Measurements from ENCODE around the gene RNF19B. TPM values are rescaled to one million over a fixed set of nuclear protein-coding genes. Genes with fewer than 3 reads are reported as not detected.
A peak's percentile ranks its signal among the peaks of the same experiment; 100 is the strongest.

RNF19B gene
- total RNA-seq, 1 donor from 2014 or later = 33.7 TPM

- DNase-seq (ENCODE audit: low read depth) = peak; percentile 87
- no peak for TF ChIP-seq CTCF (IDR thresholded peaks at IDR 0.05; ENCODE audit: insufficient read depth, low read length, poor library complexity, severe bottlenecking)
- Histone ChIP-seq H3K4me3 (ENCODE audit: low read depth, low read length) (no peak overlapping the region), H3K27me3 (ENCODE audit: control insufficient read depth, insufficient read depth, low read length) (no peaks in the 10 kb centered on the region), H3K36me3 (ENCODE audit: control insufficient read depth, insufficient read depth, low read length) (no peaks in the 10 kb centered on the region)
Observed at GRCh38 chr1:32989160-32990050, 24.8 kb upstream of the RNF19B start.

- Histone ChIP-seq H3K4me3 (ENCODE audit: low read depth, low read length) (no peak overlapping the region), H3K36me3 (ENCODE audit: control insufficient read depth, insufficient read depth, low read length) (no peaks in the 10 kb centered on the region), H3K27me3 (ENCODE audit: control insufficient read depth, insufficient read depth, low read length) (no peaks in the 10 kb centered on the region)
- DNase-seq (ENCODE audit: low read depth) = no peak
- no peak for TF ChIP-seq CTCF (IDR thresholded peaks at IDR 0.05; ENCODE audit: insufficient read depth, low read length, poor library complexity, severe bottlenecking)
Observed at GRCh38 chr1:32988665-32989064, 24.1 kb upstream of the RNF19B start.

- H3K36me3 ChIP-seq (ENCODE audit: control insufficient read depth, insufficient read depth, low read length) = no peaks in the 10 kb centered on the region
- H3K27me3 ChIP-seq (ENCODE audit: control insufficient read depth, insufficient read depth, low read length) = no peaks in the 10 kb centered on the region
- TF ChIP-seq CTCF (IDR thresholded peaks at IDR 0.05; ENCODE audit: insufficient read depth, low read length, poor library complexity, severe bottlenecking) = no peak
- H3K4me3 ChIP-seq (ENCODE audit: low read depth, low read length) = no peak overlapping the region
- DNase-seq (ENCODE audit: low read depth) = no peak
Observed at GRCh38 chr1:32985226-32985625, 20.6 kb upstream of the RNF19B start.

- no peak for TF ChIP-seq CTCF (IDR thresholded peaks at IDR 0.05; ENCODE audit: insufficient read depth, low read length, poor library complexity, severe bottlenecking)
- H3K4me3 ChIP-seq (ENCODE audit: low read depth, low read length) = no peak overlapping the region
- no peaks in the 10 kb centered on the region for H3K27me3 ChIP-seq (ENCODE audit: control insufficient read depth, insufficient read depth, low read length)
- no peaks in the 10 kb centered on the region for H3K36me3 ChIP-seq (ENCODE audit: control insufficient read depth, insufficient read depth, low read length)
- no peak for DNase-seq (ENCODE audit: low read depth)
Observed at GRCh38 chr1:32984455-32985171, 20.0 kb upstream of the RNF19B start.

GRCh38 chr1:32984090-32984454, 19.5 kb upstream of the RNF19B start:
- no peaks in the 10 kb centered on the region for H3K27me3 ChIP-seq (ENCODE audit: control insufficient read depth, insufficient read depth, low read length)
- DNase-seq (ENCODE audit: low read depth) = no peak
- no peaks in the 10 kb centered on the region for H3K36me3 ChIP-seq (ENCODE audit: control insufficient read depth, insufficient read depth, low read length)
- H3K4me3 ChIP-seq (ENCODE audit: low read depth, low read length) = no peak overlapping the region
- TF ChIP-seq CTCF (IDR thresholded peaks at IDR 0.05; ENCODE audit: insufficient read depth, low read length, poor library complexity, severe bottlenecking) = no peak
